Kasumi-1 (cell line): Measurements from ENCODE around the gene STIMATE.

Experiments used
- DNase-seq, 2 experiments: peaks; one replicate each; lab custom pipeline; 2025; lab: John Stamatoyannopoulos, UW

The STIMATE gene

DNA sequence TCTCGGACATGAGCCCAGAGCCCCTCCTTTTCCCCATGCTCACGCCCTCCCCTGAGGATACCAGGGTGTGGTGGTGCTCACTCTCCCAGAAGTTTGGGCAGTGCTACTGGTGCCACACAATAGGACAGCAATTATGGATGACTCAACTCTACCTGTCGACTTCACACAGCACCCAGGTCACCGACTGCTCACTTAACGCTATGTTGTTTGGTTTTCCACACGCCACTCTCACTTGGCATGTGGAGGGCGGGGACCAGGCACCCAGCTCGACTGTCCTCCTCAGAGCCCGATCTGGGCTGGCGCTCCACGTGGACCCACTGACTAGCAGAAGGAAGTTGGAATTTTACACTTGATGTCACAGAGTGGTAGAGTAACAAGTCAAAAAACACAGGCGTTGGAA is 30.9 kb downstream of the STIMATE start:
- no peak for DNase-seq

DNA sequence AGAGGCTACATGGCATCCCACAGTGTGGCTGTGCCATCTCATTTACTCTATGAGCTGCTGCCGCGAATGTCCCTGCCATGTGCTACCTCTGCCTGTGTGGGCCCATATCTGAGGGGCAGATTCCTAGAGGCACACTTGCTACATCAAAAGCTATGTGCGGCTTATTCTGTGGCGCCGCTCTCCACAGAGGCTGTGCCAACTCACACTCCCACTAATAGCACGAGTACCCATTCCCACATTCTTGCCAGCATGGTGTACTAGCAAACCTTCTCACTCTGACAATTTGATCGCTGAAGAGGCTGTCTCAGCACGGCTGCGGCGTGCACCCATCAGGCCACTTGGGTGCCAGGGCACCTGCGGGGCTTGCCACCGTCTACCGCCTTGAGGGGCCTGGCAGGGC is 31.4 kb downstream of the STIMATE start:
- no peak for DNase-seq

DNA sequence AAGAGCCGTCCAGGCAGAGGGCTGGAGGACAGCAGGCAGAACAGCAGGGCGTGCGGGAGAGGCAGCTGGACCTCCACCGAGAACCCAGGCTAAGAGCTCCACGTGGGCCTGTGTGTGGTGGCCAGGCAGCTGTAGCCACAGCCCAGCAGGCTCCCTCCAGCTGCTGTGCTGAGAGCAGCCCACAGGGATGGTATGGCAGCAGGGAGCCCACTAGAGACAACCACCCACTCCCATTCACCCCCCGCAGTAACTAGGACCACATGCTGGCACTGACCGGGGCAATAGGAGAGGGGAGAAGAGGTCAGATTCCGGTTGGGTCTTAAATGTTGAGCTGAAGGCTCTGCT is 37.0 kb downstream of the STIMATE start:
- no peak for DNase-seq

DNA sequence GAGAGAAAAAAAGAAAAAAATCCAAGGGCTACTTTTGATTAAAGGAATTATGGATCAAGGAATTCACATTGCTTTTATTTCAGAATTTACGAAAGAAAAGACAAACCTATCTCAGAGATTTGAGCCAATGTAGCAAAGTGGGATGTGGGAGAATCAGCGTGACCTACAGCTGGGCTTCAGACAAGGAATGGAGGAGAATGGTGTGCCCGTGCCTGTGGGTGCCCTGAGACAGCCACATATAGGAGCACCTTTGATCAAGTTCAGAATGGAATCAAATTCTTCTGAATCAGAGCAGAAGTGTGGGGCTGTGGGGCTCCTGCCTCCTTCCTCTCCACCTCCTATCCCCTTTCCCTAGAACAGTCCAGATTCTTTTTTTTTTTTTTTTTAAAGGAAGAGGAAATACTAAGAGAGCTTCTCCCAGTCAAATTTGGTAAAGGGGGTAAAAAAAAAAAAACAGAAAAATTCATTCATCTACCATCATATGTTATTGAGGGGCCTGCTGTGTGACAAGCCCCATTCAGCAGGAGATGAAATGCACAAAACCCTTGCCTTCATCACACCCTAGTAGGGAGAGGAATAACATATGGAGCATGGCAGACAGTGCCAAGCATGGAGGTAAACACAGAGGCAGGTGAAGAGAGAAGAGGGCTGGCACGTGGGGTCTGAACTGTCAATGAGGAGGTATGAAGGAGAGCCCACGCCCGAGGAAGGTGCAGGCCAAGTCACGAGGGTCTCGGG is 37.5 kb downstream of the STIMATE start:
- DNase-seq = no peak

DNA sequence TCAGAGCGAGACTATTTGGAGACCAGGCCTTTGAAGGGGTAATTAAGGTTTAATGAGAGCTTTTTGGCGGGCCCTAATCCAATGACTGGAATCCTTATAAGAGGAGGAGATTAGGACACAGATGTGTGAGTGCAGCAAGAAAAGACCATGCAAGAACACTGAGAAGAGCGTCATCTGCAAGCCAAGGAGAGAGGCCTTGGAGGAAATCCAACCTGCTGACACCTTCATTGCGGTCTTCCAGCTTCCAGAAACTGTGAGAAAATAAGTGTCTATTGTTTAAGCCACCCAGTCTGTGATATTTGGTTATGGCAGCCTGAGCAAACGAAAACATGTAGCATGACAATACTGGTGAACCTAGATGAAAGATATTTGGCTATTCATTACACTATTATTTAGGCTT is 39.5 kb downstream of the STIMATE start:
- DNase-seq = no peak

DNA sequence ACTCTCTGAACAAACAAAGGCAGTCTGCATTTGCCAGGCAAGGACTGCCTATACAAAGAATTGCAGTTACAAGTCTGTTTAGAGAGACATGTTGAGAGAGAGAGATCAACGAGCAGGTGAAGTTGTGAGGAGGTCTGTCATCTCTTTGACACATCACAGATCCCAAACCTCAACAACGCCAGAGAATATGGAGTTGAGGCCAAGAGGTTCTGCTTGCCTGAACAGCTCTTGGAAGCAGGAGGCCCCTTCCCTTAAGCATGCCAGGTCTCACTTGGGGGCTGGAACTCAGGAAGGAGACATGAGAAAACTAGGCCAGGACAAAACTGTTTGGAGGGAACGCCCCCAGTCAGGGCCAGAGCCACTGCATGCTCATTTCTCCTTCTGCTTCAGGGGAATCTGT is 40.2 kb downstream of the STIMATE start:
- DNase-seq = no peak

DNA sequence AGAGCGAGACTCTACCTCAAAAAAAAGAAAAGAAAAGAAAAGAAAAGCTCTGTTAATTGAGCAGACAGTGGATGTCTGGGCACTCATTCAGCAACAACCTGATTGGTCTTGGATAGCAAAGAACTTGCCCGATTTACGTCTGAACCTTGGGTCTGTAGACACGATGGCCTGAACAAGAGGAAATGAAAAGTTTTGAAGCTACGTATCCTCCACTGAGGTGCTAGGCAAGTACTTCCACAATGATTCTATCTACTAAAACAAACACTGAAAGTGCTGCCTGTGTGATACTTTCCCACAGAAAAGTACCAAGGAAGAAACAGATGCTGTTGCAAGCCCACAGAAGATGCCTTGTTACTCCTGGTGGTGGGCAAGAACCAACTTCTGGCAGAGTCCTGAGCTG is 40.7 kb downstream of the STIMATE start:
- no peak for DNase-seq

DNA sequence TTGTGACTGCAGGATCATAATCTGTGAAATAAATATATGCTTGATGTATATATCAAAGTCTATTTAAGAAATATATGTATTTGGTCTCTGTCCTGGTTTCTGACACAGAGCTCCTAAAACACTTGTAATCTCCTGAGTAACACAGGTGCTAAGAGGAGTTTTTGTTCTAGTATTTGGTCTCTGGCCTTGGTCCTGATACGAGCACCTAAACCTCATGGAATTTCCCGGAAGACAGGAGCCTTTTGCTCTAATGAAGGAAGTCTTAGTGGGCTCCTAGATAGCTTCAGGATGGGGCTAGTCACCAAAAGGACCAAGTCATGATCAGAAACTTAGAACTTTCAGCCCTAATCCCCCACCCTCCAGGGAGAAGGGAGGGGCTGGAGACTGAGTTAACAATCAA is 43.3 kb downstream of the STIMATE start:
- DNase-seq = no peak

DNA sequence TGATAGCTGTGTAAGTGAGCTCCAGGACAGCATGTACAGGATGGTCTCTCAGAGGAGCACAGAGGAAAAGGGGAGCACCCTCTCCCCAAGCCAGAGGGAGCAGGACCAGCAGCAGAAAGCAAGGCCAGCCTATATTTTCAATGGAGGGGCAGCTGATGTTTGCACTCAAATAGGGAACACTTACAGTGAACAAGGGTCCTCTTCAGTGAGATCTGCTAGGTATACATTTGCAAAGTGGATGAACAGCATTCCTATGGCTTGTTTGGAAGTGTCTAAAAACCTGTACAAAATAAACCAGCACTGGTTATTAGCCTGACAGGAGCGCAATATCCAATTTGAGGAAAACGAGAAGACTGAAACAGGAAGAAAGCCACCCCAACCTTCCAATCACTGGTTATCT is 44.9 kb downstream of the STIMATE start:
- DNase-seq = no peak

DNA sequence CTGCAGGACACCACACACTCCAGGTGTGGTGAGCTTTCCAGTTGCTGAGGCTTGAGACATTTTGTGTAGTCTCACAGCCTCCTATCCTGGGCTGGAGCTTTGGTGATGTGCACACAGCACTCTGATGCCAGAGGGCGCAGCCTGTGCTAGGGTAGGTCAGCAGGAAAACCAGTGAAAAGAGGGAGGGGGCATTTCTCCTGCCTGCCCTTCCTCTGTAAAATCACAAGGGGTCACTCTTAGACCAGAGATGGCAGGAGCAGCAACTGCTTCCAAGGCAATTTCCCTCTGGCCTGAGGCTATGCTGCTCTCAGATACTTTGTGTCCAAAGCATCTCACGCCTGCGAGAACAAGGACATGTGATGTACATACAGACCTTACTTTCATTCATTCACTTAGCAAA is 46.0 kb downstream of the STIMATE start:
- peak; percentile 59 to 69 for DNase-seq

DNA sequence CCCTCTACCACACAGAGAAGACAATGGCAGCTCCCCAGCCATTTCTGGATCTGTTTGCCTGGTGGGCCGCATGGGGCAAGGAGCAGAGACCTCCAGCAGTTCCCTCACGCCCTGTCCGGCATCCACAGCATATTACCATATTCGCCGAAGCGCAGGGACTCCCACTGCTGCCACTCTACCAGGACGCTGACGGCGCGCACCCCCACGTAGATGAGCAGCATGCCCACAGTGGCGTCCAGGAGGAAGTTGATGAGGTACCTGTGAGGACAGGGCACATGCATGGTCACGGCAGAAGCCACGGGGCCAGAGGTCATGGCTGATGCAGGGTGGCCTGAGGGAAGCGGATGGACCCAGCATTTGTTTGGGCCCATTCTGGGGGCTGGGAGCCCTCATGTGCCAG is 47.7 kb downstream of the STIMATE start:
- DNase-seq = no peak

DNA sequence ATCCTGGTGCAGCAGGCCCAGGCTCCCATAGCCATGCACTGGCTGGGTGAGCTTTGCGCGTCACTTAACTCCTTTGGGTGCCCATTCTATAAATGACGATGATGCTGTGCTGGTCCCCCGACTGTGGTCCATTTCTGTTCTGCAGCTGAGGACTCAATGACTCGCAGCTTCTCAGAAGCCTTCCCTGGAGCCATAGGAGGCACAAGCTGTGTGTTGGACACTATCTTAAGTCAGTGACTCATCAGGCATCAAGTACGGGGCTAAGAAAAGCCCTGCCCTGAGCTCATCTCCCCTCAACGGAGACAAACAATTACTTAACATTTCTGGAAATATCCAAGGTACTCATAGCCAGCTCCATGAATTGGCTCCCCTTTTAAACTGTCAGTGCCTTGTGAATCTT is 48.7 kb downstream of the STIMATE start:
- no peak for DNase-seq

DNA sequence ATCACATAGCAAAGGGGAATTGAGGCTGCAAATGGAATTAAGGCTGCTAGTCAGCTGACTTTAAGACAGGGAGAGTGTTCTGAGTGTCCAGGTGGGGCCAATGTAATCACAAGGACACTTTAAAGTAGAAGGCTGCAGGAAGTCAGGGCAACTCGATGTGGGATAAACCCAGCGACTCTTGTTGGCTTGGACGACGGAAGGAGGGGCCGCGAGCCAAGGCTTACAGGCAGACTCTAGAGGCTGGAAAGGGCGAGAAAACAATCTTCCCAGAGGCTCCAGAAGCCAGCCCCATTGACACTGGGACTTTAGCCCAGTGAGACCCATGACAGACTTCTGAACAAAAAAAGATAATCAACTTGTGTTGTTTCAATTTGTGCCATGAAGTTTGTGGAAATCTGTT is 49.6 kb downstream of the STIMATE start:
- no peak for DNase-seq

DNA sequence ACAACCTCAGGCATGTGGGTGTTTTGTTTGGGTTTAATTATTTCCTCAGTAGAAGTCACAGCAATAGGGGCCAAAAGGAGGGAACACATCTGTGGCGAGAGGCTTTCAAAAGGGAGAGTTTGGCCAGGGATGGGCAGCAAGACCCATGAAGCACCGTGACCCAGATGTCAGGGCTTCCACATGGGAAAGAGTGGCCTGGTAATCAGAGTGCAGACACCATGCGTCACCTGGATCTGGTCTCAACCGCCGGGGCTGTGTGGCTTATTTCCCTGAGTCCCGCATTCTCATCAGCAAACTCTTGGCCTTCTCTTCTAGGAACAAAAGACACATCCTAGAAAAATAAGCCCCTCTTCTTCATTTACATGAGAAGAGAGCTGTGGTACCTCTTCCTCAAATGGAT is 50.1 kb downstream of the STIMATE start:
- no peak for DNase-seq

DNA sequence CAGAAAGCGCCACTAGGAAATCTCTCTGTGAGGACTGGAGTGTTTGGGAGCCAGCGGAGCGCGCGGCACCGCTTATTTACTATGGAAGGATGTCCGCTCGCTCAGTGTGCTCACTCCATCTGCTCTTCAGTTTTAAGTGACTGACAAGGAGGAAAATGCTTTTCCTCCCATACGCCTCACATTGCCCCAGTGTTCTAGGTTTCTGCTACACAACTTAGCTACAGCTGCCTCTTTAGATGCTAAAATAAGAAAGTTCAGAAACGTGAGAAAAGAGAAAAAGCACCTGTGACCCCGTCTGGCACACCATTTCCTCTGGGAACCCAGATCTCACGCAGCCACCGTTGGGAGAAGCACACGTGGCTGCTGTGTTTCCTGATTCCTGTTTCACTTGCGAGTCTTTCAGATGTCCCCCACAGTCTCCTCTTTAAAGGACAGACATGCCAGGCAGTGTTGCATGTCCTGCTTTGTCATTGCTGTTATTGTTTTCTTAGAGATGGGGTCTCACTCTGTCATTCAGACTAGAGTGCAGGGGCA is 50.8 kb downstream of the STIMATE start:
- peak; percentile 16 to 22 for DNase-seq

DNA sequence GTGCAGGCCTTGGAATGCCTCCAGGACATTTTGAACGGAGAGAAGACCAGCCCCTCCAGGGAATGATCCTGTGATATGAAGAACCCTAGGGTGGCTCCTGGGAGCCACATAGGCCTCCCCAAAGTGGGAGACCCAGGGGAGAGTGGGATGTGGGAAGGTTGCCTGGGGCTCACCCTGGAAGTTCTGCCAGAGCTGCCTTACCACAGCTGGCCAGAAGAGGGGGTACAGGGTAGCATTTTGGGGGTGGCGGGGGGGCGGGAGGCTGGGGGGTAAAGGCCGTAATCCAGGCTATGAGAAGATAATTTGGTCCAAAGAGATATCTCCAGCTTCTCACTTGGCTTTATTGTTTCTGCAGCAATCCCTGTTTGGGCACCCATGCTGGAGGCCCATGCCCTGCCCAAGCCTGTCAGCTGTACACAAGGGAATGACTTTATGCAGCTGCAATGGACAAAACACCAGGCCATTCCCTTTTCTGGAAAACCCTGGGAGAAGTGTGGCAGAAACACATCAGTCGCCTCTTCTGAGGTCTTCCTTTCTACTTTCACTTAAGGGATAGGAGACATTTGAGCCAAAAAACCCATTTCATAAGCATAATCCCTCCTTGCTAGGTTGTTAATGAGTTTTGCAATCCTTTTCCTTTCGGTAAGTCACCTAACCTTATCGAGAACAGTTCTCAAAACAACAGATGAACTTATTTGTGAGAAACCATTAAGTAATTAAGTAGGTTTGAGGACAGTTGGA is 51.5 kb downstream of the STIMATE start:
- DNase-seq = no peak

DNA sequence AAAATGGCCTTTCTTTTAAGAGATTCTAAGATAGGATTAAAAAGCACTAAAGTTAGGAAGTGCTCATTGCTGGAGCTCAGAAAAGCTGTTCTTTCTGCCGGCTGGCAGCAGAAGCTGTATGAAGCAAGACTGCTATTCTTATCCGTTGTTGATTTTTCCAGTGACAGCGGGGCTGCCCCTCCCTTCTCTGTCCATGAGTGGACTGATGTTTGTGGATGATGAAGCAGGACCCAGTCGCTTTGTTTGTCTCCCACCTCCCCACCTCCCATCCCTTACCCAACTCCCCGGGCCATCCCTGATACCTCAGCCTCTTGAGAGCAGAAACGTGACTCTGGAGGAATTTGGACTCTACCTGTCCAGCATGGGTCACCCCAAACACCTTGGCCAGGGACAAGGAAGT is 52.2 kb downstream of the STIMATE start:
- no peak for DNase-seq

DNA sequence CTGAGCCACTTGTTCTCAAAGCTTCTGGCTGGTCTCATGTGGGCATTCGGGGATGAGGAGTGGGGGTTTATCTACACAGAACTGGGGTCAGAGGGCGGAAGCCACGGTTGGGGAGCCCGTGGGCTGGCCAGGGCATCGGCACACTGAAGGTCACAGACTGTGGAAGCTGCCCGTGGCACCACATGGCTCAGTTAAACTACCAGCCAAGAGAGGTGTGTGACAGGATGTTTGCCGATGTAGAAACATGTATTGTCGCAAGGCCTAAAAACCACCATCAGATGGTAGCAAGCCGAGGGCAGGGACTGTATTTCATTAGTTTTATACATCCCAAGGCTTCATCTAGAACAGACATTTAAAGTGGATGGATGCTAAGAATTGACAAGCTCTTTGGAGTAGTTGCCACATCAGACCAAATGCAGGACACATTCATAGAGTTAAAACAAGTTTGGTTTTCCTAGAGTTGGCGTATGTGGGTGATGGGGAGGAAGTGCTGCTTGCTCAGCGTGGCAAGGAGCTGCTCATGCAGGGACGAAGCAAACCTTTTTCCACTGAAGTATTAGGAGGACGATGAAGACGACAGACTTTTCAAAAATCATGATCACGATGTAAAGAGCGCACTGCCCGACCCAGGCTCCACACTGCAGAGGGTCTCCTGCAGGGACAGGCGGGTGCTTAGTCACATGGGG is 52.9 kb downstream of the STIMATE start:
- no peak for DNase-seq

DNA sequence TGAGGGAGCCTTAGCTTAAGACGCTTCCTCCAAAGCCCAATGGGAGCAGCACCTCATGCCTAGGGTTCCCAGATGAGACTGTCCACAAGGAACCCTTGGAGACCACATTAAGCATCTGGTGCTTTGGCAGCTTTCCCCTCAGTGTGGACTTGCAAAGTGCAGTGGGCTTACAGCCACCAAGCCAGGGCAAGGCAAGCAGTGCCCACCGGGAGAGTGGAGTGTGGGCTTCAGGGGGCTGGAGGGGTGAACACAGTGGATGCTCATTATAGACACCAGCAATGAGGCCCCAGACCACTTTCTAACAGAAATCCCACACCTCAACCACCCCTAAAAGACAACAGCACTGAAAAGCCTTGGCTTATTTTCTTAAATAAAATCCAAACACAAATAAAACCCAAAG is 53.5 kb downstream of the STIMATE start:
- DNase-seq = no peak

DNA sequence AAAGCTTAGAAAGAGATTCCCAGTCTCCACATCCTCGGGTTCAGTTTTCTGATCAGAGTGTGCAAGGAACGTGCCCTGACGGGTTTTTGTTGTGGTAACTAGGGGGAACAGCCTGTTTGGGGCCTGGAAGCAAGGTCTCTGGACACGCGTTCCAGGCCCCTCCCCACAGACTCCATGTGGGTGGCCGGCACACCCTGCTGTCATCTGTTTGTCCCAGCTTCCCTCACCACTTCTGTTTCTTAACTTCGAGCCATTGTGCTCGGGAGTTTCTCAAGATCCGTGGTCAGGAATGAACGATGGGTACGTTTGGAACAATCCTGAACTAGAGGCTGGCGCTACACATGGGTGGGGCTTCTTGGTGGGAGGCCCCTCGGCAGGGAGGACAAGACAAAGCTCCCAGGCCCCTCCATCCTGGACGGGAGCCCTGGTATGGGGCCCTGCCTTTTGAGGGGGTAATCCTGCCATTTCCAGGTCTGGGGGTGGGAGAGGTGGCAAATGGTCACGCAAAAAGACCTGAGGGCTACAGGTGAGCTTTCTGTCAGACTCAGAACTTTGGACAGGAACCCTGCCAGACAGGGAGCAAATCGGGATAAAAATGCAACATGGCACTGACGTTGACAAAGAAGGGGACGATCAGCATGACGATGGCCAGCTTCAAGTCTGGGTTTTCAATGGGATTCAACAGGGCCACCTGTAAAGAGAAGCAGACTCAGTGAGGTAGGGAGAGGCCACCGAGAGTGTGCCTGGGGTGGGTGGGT is 54.1 kb downstream of the STIMATE start:
- DNase-seq = no peak

DNA sequence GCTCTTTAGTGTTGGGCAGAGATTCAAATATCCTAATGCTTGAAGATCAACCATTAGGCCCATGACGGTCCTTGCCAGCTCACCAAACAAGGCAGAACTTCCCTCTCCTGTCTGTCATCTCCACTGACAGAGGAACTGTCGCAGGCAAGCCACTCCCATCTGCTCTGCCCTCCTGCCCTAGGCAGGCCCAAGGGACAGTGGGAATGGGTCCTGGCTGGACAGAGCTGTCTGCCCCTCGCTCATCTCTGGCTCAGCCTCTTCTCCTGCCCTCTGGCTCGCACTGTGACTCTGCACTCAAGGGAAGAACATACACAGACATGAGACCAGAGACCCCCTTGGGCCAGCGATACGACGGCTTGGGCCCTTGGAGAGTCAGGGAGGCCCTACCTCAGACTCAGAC is 54.9 kb downstream of the STIMATE start:
- DNase-seq = no peak

DNA sequence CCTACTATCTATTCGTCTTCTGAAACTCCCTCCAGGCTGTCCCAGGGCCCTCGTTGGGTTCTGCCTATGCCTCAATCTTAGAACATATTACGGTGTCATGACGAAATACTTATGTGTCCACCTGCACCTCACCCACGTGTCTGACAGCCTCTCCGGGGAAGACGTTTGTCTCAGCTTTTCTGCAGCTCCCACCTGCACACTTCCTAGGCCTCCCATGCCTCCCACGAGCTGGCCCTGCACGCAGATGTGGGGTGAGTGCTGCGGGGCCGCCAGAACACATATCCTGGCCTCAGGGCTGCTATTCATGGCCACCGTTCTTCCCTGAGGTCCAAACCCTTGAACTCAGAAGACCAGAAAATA is 55.4 kb downstream of the STIMATE start:
- DNase-seq = no peak
